HG02571 (cell line): ENCODE measurements around the gene SSTR3.
"Not testable (repeated sequence)": the region's sequence is repeated elsewhere in the genome, so short reads cannot be mapped to it uniquely, and the experiment has no call there.

ENCODE experiments used
- ATAC-seq: cut with Tn5 transposase; IDR thresholded peaks from one replicate; pipeline ENCODE4 v1.9.1; 2021; ENCODE audit warnings: mild to moderate bottlenecking, moderate library complexity; ENCODE audit not compliant: unreplicated experiment

Gene SSTR3

DNA sequence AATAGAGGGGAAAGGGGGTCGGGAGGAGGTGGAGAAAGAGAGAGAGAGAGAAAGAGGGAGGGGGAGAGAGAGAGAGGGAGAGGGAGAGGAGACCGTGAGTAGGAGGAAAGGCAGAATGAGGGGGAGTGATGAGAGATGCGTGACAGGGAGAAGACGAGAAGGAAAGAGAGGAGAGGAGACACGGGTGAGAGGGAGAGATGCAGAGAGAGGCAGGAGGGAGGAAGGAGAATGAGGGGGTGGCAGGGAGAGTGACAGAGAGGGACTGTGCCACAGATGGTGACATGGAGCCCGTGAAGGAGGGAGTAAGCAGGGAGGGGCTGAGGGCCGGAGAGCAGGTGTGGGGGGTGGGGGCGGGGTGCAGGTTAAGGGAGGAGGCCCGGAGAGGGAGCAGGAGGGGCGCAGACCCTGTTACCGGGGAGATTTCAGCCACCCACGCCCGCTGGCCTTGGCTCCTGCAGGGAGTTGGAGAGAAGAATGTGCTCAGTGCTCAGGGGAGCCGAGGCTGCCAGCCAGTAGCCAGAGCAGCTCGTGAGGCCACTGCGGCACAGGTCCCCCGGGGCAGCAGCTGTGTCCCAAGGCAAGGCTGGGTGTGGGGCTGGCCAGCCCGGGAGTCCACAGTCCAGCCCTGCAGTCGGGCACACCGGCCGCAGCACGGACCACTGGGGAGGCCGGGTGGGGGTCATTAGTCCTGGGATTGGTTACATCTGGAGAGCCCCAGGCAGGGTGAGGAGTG is at the start of gene SSTR3:
SSTR3 (minus strand) TSS at position 304 of the 733 bp plus-strand sequence. CDS start 4,674 bp downstream, outside the sequence.
- no peak for ATAC-seq

DNA sequence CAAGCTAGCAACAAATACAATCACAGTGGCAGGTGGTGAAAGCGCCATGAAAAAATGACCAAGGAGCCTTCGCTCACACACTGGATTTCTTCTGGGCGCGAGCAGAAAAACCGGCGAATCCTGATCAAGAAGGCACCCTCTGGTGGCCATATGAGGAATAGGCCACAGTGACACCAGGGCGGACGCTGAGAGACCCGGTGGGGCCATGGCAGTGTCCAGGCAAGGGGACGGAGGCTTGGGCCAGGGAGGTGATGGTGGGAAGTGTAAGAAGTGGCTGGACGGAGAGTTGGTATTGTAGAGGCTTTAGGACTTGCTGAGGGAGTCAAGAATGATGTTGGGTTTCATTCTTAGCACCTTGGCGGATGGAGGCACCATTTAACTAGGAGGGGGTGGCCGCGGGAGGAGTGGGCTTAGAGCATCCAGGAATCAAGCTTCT is 48.6 kb upstream of the SSTR3 start:
- ATAC-seq, result no peak

DNA sequence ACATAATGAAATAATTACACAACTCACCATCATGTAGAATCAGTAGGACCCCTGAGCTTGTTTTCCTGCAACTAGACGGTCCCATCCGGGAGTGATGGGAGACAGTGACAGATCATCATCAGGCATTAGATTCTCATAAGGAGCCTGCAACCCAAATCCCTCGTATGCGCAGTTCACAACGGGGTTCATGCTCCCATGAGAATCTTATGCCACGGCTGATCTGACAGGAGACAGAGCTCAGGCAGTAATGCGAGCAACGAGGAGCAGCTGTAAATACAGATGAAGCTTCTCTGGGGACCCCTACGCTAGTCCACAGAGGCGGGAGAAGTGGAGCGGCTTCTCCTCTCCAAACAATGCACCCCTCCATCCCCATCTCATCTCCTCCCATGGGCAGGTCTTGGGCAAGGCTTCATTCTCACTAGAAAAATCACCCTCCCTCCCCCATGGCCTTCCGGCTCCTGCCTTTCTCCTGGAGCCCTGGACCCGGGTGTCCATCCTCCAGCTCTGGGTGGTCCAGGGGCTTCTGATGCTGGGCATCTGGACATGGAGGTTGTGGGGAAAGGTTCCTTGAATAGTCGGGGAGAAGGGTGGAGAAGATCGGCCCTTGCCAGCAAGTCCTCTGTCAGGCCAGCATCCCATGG is 48.0 kb upstream of the SSTR3 start:
- ATAC-seq, result no peak

DNA sequence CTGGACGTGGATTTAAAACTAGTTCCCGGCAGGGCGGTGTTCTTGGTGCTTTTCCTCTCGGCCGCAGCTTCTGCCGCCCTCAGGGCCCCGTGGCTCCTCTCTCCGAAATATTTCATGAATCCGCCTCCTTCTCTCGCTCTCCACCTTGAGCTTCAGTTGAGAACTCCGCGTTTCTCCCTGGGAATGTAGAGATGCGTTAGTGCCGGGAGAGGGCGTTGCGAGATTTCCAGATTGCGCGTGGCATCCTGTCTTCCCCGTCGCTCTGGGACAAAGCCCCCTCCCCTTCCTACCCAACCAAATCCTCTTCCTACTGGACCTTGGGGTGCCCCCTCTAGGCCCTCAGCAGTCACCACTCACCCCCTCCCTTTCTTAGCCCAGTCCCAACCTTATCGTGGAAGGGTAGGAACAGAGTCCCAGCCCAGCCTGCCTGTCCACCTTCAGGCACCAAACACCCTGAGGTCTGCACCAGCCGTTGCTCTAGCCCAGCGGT is 47.3 kb upstream of the SSTR3 start:
- no peak for ATAC-seq

DNA sequence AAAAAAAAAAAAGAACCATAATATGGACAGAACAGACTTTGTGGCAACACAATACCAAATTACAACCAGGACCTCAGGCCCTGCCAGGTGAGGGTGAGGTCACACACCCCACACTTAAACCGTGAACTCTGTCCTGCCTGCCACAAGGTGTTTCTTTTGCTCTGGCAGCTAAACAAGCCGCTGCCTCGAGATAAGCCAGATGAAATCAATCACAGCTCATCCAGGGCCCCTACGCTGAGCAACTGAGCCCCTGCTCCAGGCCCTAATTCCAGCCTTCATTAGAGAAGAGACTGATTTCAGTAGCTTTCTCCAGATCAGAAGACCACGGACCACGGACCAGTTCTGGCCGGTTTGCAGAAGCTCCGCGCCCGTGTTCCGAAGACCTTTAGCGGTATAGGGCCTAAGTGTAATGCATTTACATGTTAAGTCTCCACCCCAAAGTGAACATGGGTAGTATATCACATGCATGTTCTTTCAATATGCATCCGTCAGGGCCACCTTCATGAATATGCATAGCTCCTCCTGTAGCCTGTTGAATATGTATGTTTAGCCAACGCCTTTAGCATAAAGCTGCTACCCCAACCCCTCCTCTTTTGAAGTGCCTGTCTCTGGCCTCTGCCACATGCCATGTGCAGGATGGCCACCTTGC is 46.6 kb upstream of the SSTR3 start:
- no peak for ATAC-seq

DNA sequence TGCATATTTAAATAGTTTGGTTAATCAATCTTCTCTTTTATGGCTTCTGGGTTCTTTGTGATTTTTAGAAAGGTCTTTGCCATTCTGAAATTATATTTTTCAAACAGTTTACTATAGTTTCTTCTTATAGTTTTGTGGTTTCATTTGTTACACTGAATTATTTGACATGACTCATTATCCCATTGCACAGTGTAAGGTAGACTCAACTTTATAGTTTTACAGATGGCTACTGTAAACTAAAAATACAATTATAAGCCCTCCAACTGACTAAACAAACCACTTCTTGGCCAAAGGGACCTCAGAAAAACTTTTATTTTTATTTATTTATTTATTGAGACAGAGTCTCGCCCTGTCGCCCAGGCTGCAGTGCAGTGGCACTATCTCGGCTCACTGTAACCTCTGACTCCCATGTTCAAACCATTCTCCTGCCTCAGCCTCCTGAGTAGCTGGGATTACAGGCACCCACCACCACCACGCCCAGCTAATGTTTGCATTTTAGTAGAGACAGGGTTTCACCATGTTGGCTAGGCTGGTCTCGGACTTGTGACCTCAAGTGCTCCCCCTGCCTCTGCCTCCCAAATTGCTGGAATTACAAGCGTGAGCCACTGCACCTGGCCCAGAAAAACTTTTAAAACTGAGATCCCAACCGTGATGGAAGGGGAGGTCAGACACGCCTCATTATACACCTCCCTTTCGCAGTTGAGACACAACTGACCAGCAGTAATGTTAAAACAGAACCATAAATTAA is 45.9 kb upstream of the SSTR3 start:
- ATAC-seq, result no peak

DNA sequence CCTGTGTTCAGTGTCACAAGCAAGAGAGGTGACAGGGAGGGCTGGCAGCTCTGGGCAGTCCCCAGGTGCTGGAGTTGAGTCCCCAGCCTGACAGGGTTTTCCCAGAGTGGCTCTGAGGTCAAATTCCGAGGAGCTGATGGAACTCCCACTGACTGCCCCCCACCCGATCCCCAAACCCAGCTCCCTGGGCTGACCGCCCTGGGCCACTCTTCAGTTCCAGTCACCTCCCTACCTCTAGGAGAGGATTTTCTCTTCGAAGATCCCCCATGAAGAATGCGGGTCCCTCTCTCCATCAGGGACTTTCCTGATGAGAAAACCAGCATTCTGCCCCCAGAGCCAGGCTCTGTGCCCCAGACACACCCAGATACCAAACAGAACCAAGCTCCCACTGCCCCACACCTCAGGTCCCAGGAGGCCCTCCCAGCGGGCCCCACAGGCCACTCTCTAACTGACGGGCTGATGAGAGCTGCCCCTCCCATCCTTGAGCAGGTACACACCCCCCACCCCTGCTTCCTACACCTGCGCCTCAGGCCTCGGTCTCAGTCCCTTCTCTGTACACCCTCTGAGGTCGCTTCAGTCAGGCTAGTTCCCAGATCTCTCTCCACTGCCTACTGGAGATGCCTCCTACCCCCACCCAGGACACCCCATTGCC is 43.9 kb upstream of the SSTR3 start:
- ATAC-seq, result no peak

DNA sequence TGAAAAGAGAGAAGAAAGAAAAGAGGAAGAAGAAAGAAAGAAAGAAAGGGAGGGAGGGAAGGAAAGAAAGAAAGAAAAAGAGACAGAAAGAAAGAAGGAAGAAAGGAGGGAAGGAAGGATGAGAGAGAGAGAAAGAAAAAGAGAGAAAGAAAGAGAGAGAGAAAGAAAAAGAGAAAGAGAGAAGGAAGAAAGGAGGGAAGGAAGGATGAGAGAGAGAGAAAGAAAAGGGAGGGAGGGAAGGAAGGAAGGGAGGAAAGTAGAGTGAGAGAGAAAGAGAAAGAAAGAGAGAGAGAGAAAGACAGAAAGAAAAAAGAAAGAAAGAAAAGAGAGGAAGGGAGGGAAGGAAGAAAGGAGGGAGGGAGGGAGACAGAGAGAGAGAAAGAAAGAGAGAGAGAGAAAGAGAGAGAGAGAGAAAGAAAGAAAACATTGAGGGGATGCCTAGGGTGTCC is 43.3 kb upstream of the SSTR3 start:
- ATAC-seq, result no peak

DNA sequence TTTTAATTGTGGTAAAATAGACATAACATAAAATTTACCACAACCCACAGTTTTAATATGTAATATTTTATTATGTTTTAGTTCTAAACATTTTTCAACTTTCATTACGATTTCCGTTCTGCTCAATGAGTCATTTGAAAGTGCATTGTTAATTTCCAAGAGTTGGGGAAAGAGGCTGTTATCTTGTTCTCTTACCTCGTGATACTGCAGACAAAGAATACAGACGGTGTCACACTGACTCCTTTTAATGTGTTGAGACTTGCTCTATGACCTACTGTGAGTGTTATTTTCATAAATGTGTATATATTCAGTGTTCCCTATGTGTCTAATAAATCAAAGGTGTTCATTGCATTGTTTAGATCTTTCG is 42.6 kb upstream of the SSTR3 start:
- no peak for ATAC-seq

DNA sequence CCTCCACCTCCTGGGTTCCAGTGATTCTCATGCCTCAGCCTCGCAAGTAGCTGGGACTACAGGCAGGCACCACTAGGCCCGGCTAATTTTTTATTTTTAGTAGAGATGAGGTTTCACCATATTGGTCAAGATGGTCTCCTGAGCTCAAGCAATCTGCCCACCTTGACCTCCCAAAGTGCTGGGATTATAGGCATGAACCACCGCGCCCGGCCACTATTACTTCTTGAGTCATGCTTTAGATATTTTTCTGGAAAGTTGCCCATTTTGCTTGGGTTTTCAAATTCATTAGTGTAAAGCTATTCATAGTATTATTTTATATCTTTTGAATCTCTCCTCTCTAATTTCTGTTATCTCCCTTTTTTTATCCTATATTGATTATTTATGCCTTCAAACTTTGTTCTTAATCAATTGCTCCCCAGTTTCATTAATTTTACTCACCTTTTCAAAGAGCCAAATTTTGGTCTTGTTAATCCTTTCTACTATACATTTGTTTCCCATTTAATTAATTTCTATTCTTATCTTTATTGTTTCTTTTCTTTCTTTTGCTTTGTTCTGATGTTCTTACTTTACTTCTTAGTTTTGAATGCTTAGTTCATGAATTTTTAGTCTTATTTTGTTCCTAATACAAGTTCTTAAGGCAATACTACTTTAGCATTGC is 42.1 kb upstream of the SSTR3 start:
- no peak for ATAC-seq

DNA sequence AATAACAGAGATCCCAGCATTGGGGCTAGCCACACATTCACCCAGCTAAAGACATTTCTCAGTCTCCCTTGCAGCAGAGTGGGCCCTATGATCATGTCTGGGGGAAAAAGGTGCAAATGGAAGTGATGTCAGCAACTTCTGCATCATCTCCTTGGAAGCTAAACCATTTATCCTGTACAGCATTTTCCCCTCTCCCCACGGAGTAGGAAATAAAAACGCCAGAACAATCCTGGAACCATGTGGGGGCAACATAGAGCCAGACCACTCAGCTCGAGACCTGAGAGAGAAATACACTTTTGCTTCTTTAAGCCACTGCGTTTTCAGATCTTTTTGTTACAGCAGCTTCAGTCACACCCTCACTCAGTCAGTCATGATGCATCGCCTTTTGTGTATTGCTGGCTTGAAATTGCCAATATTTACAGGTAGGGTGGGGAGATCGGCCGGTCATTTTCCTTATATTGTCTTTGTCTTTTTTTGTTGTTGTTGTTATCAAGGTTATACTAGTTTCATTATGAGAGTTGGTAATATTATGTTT is 40.9 kb upstream of the SSTR3 start:
- ATAC-seq, result no peak

DNA sequence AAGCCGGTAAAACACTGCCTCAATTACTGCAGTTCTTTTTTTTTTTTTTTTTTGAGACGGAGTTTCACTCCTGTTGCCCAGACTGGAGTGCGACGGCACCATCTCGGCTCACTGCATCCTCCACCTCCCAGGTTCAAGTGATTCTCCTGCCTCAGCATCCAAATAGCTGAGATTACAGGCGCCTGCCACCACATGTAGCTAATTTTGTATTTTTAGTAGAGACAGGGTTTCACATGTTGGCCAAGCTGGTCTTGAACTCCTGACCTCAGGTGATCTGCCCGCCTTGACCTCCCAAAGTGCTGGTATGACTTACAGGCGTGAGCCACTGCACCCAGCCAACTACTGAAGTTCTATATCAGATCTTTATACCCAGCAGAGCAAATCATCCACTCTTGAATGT is 39.6 kb upstream of the SSTR3 start:
- not testable (repeated sequence) for ATAC-seq

DNA sequence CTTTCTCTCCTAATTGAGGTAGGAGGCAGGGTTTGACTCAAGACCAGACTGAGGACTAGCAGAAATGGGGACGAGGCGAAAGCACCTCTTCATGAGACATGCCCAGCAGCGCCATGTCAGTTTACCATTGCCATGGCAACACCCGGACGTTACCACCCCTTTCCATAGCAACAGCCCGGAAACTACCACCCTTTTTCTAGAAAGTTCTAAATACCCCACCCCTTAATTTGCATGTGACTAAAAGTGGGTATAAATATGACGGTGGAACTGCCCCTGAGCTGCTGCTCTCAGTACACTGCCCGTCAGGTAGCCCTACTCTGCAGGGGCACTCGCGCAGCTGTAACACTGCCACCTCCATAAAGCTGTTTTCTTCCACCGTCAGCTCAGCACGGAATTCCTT is 37.7 kb upstream of the SSTR3 start:
- ATAC-seq, result no peak

DNA sequence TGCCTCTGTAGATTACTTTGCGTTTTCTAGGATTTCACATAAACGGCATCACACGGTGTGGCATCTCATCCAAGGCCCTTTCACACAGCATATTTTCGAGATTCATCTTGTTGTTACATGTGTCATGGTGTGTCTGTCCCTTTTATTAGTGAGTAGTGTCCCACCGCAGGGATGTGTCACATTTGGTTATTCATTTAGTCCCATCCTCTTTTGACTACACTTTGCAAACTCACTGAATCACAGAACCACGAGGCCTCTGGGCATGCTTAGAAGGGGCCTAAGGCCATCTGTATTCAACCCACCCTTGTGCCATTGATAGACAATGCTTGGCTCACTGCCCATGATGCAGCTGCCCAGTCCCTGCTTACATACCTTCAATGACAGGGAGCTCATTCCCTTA is 36.0 kb upstream of the SSTR3 start:
- no peak for ATAC-seq

DNA sequence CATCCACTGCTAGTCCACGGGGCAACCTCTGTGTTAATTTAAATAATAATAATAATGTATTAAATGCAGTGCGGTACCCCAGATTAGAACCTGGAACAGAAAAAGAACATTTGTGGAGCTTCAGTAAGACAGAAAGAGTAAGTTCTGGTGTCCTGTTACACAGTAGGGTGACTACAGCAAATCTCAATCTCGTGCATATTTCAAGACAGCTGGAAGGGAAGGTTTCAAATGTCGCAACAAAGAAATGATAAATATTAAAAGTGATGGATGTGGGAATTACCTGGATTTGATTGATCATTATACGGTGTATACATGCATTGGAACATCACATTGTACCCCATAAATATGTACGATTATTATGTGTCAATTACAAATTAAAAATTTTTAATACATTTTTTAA is 33.5 kb upstream of the SSTR3 start:
- ATAC-seq, result no peak

DNA sequence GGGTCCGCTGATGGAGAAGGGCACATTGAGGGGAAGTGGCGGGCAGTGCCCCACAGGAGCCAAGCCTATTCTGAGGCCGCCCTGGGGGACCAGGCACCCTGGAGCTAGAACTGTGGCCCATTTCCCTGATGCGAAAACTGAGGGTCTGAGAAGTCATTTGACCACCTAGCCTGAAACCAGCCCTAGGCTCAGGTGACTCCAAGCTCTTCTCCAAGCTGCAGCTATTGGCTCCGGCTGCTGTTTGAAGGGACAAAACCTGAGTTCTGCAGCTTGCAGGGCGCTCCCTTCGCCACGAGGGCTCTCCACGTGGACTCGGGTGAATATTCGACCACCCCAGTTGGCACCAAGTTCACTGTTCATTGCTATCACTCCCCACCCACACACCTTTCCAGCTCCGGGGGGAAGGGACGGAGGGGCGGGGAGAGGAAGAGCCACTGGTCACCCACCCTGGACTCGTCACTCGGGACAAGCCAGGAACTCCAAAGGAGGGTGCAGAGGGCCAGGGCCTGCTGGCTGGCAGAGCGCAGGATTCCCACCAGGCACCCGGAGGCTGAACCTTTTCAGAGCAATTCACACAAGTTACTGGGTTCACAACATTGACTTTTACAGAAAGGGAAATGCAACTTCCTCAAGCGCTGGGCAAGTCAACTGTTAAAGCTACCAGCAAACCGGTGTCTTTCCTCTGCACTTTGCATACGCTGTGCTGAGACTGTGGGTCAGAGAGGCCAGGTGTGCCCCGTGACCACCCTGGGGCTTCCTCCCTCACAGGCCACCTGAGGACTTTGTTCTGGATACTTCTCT is 32.8 kb upstream of the SSTR3 start:
- ATAC-seq, result no peak

DNA sequence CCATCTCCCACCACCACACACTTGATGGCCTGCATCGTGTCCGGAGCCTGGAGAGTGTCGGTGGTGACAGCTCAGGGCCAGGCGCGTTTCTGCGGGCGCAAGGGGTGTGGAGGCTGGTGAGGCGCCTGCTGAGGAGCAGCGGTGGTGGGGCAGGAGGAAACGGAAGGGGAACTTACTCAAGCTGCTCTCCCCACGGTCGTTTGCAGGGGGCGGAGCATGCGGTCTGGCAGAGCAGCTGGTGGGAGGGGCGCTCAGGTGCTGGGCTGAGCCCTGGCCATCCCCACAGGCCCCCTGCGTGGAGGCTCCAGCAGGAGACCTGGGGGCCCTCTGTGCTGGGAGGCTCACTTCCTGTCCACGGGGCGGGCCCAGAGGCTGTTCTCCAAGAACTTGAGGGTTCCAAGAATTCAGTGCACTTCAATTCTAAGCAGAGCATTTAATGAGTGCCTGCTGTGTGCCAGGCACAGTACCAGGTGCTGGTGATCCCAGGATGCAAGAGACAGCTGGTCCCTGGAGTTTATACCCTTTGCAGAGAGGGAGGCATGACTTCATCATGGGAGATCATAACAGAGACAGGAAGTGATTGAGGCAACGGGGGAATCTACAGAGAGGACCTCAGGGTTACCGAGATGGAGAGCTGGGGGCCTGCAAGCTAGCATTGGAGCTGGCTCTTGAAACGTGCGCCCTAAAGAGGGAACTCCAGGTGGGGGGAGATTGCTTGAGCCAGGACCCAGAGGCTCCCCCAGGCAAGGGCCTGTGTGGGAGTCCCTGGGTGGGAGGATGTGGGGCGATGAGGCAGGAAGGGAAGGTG is 32.0 kb upstream of the SSTR3 start, which contains the start of gene RAC2:
RAC2 (minus strand) TSS at position 156 of the 808 bp plus-strand sequence; CDS start at position 35, 121 bp downstream.
- ATAC-seq, result no peak
